Spleen (tissue), 7 donors: Measurements from ENCODE around the gene PRSS2.

Experiments
- POLR2AphosphoS5 ChIP-seq, 3 donors: sonication (generic); formaldehyde crosslinking; IDR thresholded peaks; one replicate each; pipeline ENCODE4 v1.5.1; 2017; ENCODE audit warnings: antibody characterized with exemption in 3 of 3
- TF ChIP-seq, protein P1 (sequence below), 11 experiments: fragments of 200-600 bp in 7 of 11; fragments of 450-650 bp in 4 of 11; sonication (generic) in 4 of 11; IDR thresholded peaks in 8 of 11; conservative IDR thresholded peaks in 3 of 11; 1 replicate in 7 of 11; 2 replicates in 4 of 11; pipeline versions ENCODE4 v1.4.0 to v1.8.0; 2016 to 2021; ENCODE audit warnings: antibody characterized with exemption in 11 of 11, inconsistent platforms in 4 of 11, mild to moderate bottlenecking in 1 of 11
- donor health status: DM: no; HTN: no; CAD: no; lungs with moderate emphysema.
- donor health status: DM: no; HTN: no; CAD: no.
- donor health status: DM: no; HTN: no; CAD: no.

GRCh38 chr7:142790056-142790455, 19.3 kb downstream of the PRSS2 start:
- TF ChIP-seq, protein P1, sequence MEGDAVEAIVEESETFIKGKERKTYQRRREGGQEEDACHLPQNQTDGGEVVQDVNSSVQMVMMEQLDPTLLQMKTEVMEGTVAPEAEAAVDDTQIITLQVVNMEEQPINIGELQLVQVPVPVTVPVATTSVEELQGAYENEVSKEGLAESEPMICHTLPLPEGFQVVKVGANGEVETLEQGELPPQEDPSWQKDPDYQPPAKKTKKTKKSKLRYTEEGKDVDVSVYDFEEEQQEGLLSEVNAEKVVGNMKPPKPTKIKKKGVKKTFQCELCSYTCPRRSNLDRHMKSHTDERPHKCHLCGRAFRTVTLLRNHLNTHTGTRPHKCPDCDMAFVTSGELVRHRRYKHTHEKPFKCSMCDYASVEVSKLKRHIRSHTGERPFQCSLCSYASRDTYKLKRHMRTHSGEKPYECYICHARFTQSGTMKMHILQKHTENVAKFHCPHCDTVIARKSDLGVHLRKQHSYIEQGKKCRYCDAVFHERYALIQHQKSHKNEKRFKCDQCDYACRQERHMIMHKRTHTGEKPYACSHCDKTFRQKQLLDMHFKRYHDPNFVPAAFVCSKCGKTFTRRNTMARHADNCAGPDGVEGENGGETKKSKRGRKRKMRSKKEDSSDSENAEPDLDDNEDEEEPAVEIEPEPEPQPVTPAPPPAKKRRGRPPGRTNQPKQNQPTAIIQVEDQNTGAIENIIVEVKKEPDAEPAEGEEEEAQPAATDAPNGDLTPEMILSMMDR (IDR thresholded peaks at IDR 0.05 in 8 of 11, conservative IDR thresholded peaks at IDR 0.05 in 3 of 11) = no peak
- no peak for TF ChIP-seq POLR2AphosphoS5 (IDR thresholded peaks at IDR 0.05)
